ENCODE measurements around the gene PCDHB2. TPM values are rescaled to one million over a fixed set of nuclear protein-coding genes. Genes with fewer than 3 reads are reported as not detected.
"Not testable (repeated sequence)": the region's sequence is repeated elsewhere in the genome, so short reads cannot be mapped to it uniquely, and the experiment has no call there.

Gene PCDHB2
- total and polyA plus RNA-seq, 10 of the 15 experiments (the other 5 are each of a cell fraction or from before 2014, with no cell fraction given): 0.08 to 0.17 (median 0.12) TPM; not detected in 6

- TF ChIP-seq, protein P1, sequence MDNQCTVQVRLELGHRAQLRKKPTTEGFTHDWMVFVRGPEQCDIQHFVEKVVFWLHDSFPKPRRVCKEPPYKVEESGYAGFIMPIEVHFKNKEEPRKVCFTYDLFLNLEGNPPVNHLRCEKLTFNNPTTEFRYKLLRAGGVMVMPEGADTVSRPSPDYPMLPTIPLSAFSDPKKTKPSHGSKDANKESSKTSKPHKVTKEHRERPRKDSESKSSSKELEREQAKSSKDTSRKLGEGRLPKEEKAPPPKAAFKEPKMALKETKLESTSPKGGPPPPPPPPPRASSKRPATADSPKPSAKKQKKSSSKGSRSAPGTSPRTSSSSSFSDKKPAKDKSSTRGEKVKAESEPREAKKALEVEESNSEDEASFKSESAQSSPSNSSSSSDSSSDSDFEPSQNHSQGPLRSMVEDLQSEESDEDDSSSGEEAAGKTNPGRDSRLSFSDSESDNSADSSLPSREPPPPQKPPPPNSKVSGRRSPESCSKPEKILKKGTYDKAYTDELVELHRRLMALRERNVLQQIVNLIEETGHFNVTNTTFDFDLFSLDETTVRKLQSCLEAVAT (IDR thresholded peaks at IDR 0.05): no peak
- no peak for TF ChIP-seq PAX8 (IDR thresholded peaks at IDR 0.05)
Measured at GRCh38 chr5:141121985-141122384, 27.6 kb downstream of the PCDHB2 start (continued).

DNA sequence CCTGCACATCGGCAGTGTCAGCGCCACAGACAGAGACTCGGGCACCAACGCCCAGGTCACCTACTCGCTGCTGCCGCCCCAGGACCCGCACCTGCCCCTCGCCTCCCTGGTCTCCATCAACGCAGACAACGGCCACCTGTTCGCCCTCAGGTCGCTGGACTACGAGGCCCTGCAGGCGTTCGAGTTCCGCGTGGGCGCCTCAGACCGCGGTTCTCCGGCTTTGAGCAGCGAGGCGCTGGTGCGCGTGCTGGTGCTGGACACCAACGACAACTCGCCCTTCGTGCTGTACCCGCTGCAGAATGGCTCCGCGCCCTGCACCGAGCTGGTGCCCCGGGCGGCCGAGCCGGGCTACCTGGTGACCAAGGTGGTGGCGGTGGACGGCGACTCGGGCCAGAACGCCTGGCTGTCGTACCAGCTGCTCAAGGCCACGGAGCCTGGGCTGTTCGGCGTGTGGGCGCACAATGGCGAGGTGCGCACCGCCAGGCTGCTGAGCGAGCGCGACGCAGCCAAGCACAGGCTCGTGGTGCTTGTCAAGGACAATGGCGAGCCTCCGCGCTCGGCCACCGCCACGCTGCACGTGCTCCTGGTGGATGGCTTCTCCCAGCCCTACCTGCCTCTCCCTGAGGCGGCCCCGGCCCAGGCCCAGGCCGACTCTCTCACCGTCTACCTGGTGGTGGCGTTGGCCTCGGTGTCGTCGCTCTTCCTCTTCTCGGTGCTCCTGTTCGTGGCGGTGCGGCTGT is 29.2 kb downstream of the PCDHB2 start:
- H3K79me2 ChIP-seq (ENCODE audit: control insufficient read depth, insufficient read depth, low read length); H3K9ac ChIP-seq (ENCODE audit: control insufficient read depth, insufficient read depth, low read length); in situ Hi-C loops (cut with MboI); H3K36me3 ChIP-seq (ENCODE audit: control insufficient read depth in 2 of 2, insufficient read depth in 2 of 2, low read length in 1 of 2); H4K20me1 ChIP-seq (ENCODE audit: control insufficient read depth, insufficient read depth); ATAC-seq; H3K4me2 ChIP-seq (ENCODE audit: control insufficient read depth, insufficient read depth); RAD21 ChIA-PET (ENCODE audit: unreplicated experiment); POLR2A ChIA-PET; BruUV-seq (replicated peaks); SMC1A ChIA-PET (ENCODE audit: uncharacterized antibody, unreplicated experiment); H3K4me3 ChIP-seq; H3K27ac ChIP-seq (ENCODE audit: control insufficient read depth, insufficient read depth); DNase-seq (ENCODE audit: low read depth, low spot score); intact Hi-C loops (cut with micrococcal nuclease; ENCODE audit: unreplicated experiment); FAIRE-seq; H3K4me1 ChIP-seq (ENCODE audit: control insufficient read depth, insufficient read depth, low read length); H3K27me3 ChIP-seq (replicated peaks in 1 of 2; ENCODE audit: control insufficient read depth in 2 of 2, insufficient read depth in 2 of 2, low read length in 1 of 2); H2AFZ ChIP-seq (ENCODE audit: control insufficient read depth, low read depth, low read length); CTCF ChIA-PET; H3K9me3 ChIP-seq (replicated peaks; ENCODE audit: control insufficient read depth, insufficient read depth, low read length): not testable (repeated sequence)
- WGBS (ENCODE audit: insufficient coverage, insufficient replicate concordance, low lambda C conversion rate, missing lambda C conversion rate): 74% methylated on average over 36 of the region's 73 CpGs

- intact Hi-C loops (cut with micrococcal nuclease; ENCODE audit: unreplicated experiment): no loop called here
- Histone ChIP-seq H3K36me3 (ENCODE audit: control insufficient read depth in 2 of 2, insufficient read depth in 2 of 2, low read length in 1 of 2) (no peaks in the 10 kb centered on the region), H3K4me3 (no peak overlapping the region), H3K27me3 (replicated peaks in 1 of 2; ENCODE audit: control insufficient read depth in 2 of 2, insufficient read depth in 2 of 2, low read length in 1 of 2) (no peaks in the 10 kb centered on the region), H4K20me1 (ENCODE audit: control insufficient read depth, insufficient read depth) (no peaks in the 10 kb centered on the region), H3K79me2 (ENCODE audit: control insufficient read depth, insufficient read depth, low read length) (no peaks in the 10 kb centered on the region), H3K27ac (ENCODE audit: control insufficient read depth, insufficient read depth) (no peak overlapping the region), H3K4me1 (ENCODE audit: control insufficient read depth, insufficient read depth, low read length) (no peaks in the 10 kb centered on the region), H3K9me3 (replicated peaks; ENCODE audit: control insufficient read depth, insufficient read depth, low read length) (no peaks in the 10 kb centered on the region; the same call in 2 of the 3 replicates), H2AFZ (ENCODE audit: control insufficient read depth, low read depth, low read length) (no peak overlapping the region), H3K4me2 (ENCODE audit: control insufficient read depth, insufficient read depth) (no peak overlapping the region), H3K9ac (ENCODE audit: control insufficient read depth, insufficient read depth, low read length) (no peak overlapping the region)
- 80% methylated on average over 1 of the region's 1 CpG for WGBS (ENCODE audit: insufficient coverage, insufficient replicate concordance, low lambda C conversion rate, missing lambda C conversion rate)
- ChIA-PET POLR2A (no interaction called here), CTCF (no interaction called here), SMC1A (ENCODE audit: uncharacterized antibody, unreplicated experiment) (no interaction called here), RAD21 (ENCODE audit: unreplicated experiment) (no interaction called here)
- no peak for FAIRE-seq
- no TSS peak for BruUV-seq (replicated peaks)
- in situ Hi-C loops (cut with MboI): no loop called here
- no peak for DNase-seq (ENCODE audit: low read depth, low spot score)
- ATAC-seq: no peak
- TF ChIP-seq TARDBP (IDR thresholded peaks at IDR 0.05; ENCODE audit: borderline replicate concordance) (no peak), ATF3 (IDR thresholded peaks at IDR 0.05; ENCODE audit: borderline replicate concordance, extremely low read depth, low read depth, low read length) (no peak), SUPT20H (IDR thresholded peaks at IDR 0.05; ENCODE audit: borderline replicate concordance, control insufficient read depth, low read depth, low read length) (no peak), PAX8 (IDR thresholded peaks at IDR 0.05) (no peak), TBL1XR1 (IDR thresholded peaks at IDR 0.05; ENCODE audit: low read depth, low read length) (no peak), ZNF274 (IDR thresholded peaks at IDR 0.05; ENCODE audit: insufficient read depth, insufficient read length) (no peak), NKRF (conservative IDR thresholded peaks at IDR 0.05) (no peak)
- TF ChIP-seq, protein P1 (IDR thresholded peaks at IDR 0.05): no peak
Measured at GRCh38 chr5:141127305-141127704, 32.9 kb downstream of the PCDHB2 start.
